Karpas-422 (cell line): Measurements from ENCODE around the gene TBX18. TPM values are rescaled to one million over a fixed set of nuclear protein-coding genes. Genes with fewer than 3 reads are reported as not detected.

Experiments
- DNase-seq: peaks from one replicate; pipeline ENCODE4 v3.0.0-alpha.2; 2015
- H2AFZ ChIP-seq: fragments of 200-600 bp; sonication (generic); 2 replicates; pipeline ENCODE4 v1.6.1; 2014; ENCODE audit warnings: antibody characterized with exemption, low read length, mixed read lengths
- H3K27ac ChIP-seq: fragments of 200-600 bp; sonication (generic); 2 replicates; pipeline ENCODE4 v1.5.1; 2014; ENCODE audit warnings: mild to moderate bottlenecking, low read length, moderate library complexity
- H3K27me3 ChIP-seq: fragments of 200-600 bp; sonication (generic); 2 replicates; pipeline ENCODE4 v1.6.1; 2014; ENCODE audit warnings: low read length, mixed read lengths
- H3K36me3 ChIP-seq: fragments of 200-600 bp; sonication (generic); 2 replicates; pipeline ENCODE4 v1.6.1; 2014; ENCODE audit warnings: low read length, mixed read lengths; ENCODE audit not compliant: insufficient read depth
- H3K4me1 ChIP-seq: fragments of 200-600 bp; sonication (generic); 2 replicates; pipeline ENCODE4 v1.6.1; 2014; ENCODE audit warnings: mild to moderate bottlenecking, low read length, mixed read lengths
- H3K4me2 ChIP-seq: fragments of 200-600 bp; sonication (generic); 2 replicates; pipeline ENCODE4 v1.6.1; 2014; ENCODE audit warnings: low read length, low read depth, mild to moderate bottlenecking; ENCODE audit not compliant: poor library complexity, severe bottlenecking
- H3K4me3 ChIP-seq: fragments of 200-600 bp; sonication (generic); 2 replicates; pipeline ENCODE4 v1.5.1; 2014; ENCODE audit warnings: mild to moderate bottlenecking, antibody characterized with exemption, low read length, mixed read lengths
- H3K79me2 ChIP-seq: fragments of 200-600 bp; sonication (generic); 2 replicates; pipeline ENCODE4 v1.6.1; 2014; ENCODE audit warnings: mild to moderate bottlenecking, low read length, mixed read lengths
- H3K9ac ChIP-seq: fragments of 200-600 bp; sonication (generic); 2 replicates; pipeline ENCODE4 v1.6.0; 2014; ENCODE audit warnings: low read length
- H3K9me2 ChIP-seq: fragments of 200-600 bp; sonication (generic), shearing (Covaris generic); replicated peaks from 2 replicates; pipeline ENCODE4 v1.6.0; 2014; ENCODE audit warnings: mild to moderate bottlenecking, low read length, moderate library complexity; ENCODE audit not compliant: insufficient read depth
- H3K9me3 ChIP-seq: fragments of 300-700, 200-600 bp; sonication (generic); 2 replicates; pipeline ENCODE4 v1.6.1; 2014; ENCODE audit warnings: low read length, mixed read lengths
- H4K20me1 ChIP-seq: fragments of 200-600 bp; sonication (generic); 2 replicates; pipeline ENCODE4 v1.6.1; 2014; ENCODE audit warnings: mild to moderate bottlenecking, antibody characterized with exemption, low read length, low read depth; ENCODE audit not compliant: insufficient read depth
- total RNA-seq: library from RNA; depleted of rRNA; stranded (reverse); fragments of >200 nt; shearing (Covaris generic); gene quantifications from 2 replicates; pipeline ENCODE4 v1.2.3, GENCODE V29; 2014; ENCODE audit warnings: low replicate concordance

TBX18 gene
- total RNA-seq, 1 experiment from 2014 or later, result not detected

DNA sequence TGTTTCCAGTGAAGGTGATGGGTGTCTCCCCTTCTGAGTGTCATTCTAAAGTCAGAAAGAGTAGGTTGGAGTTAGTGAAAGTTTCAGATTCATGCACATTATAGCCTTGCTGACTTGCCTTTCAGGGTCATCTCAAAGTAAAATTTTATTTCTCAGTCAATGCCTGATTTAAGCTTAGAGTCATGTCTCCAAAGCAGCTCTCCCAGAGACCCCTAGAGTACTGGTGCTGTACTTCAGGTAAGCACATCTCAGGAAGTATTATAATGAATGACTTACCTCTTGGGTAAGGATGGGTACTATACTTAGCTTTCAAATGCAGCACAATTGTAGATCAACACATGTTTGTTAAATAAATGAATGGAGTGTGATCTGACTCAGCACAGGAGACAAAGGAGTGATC, 116.0 kb downstream of the TBX18 start:
- H3K27me3 ChIP-seq, result no peaks in the 10 kb centered on the region
- H2AFZ ChIP-seq, result no peak overlapping the region
- H3K4me3 ChIP-seq, result no peak overlapping the region
- no peaks in the 10 kb centered on the region for H4K20me1 ChIP-seq
- H3K9ac ChIP-seq, result no peak overlapping the region
- no peaks in the 10 kb centered on the region for H3K9me3 ChIP-seq
- no peaks in the 10 kb centered on the region for H3K36me3 ChIP-seq
- H3K4me2 ChIP-seq, result no peak overlapping the region
- no peak overlapping the region for H3K27ac ChIP-seq
- H3K4me1 ChIP-seq, result no peaks in the 10 kb centered on the region
- no peaks in the 10 kb centered on the region for H3K79me2 ChIP-seq
- no peaks in the 10 kb centered on the region; the same call in 1 of the 2 replicates for H3K9me2 ChIP-seq
- no peak for DNase-seq

GRCh38 chr6:84645563-84646266, 118.7 kb downstream of the TBX18 start:
- H4K20me1 ChIP-seq, result no peaks in the 10 kb centered on the region
- H3K9me3 ChIP-seq, result no peaks in the 10 kb centered on the region
- no peak overlapping the region for H3K9ac ChIP-seq
- H3K9me2 ChIP-seq, result no peaks in the 10 kb centered on the region; the same call in 1 of the 2 replicates
- H2AFZ ChIP-seq, result no peak overlapping the region
- H3K36me3 ChIP-seq, result no peaks in the 10 kb centered on the region
- no peak overlapping the region for H3K4me2 ChIP-seq
- DNase-seq, result no peak
- H3K79me2 ChIP-seq, result no peaks in the 10 kb centered on the region
- H3K27me3 ChIP-seq, result no peaks in the 10 kb centered on the region
- no peak overlapping the region for H3K27ac ChIP-seq
- no peaks in the 10 kb centered on the region for H3K4me1 ChIP-seq
- H3K4me3 ChIP-seq, result no peak overlapping the region

DNA sequence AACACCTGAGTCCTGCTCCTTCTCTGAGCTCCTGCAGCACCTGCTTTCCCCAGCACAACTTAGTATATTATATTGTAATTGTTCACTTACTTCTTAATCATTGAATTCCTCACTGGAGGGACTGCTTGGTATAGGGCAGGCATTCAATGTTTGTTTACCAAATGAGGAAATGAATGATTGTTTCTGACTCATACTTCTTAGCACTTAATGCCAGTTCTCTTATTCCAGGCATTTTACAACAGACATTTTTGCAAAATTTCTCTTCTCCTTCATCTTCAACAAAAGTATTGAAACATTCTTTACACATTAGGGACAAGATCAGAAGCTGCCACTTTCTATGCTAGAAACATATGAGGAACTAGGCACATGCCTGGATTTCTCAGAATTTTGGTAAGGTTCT, 119.4 kb downstream of the TBX18 start:
- Histone ChIP-seq H3K9me3 (no peaks in the 10 kb centered on the region), H2AFZ (no peak overlapping the region), H3K36me3 (no peaks in the 10 kb centered on the region), H3K4me2 (no peak overlapping the region), H3K27ac (no peak overlapping the region), H3K9ac (no peak overlapping the region), H4K20me1 (no peaks in the 10 kb centered on the region), H3K4me1 (no peaks in the 10 kb centered on the region), H3K4me3 (no peak overlapping the region), H3K27me3 (no peaks in the 10 kb centered on the region), H3K79me2 (no peaks in the 10 kb centered on the region), H3K9me2 (no peaks in the 10 kb centered on the region; the same call in 1 of the 2 replicates)
- DNase-seq, result no peak

DNA sequence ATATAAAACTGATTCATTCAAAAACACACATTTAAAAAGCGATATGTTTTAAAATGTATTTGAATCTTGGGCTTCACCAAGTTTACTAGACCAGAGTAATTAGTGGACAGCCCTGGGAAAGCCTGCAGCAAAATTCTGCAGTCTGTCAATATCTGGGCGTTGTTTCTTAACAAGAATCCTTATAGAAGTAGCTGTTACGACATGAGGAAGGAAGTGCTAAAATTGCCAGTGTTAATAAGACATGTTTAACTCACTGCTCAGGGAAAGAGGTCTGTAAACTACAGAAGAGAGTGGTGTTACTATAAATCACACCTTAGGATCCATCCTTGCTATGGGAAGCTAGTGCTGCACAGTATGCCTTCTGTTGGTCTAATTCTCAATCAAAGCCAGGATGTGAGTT, 120.6 kb downstream of the TBX18 start:
- Histone ChIP-seq H2AFZ (no peak overlapping the region), H3K36me3 (no peaks in the 10 kb centered on the region), H4K20me1 (no peaks in the 10 kb centered on the region), H3K27me3 (no peaks in the 10 kb centered on the region), H3K9me3 (no peaks in the 10 kb centered on the region), H3K4me2 (no peak overlapping the region), H3K27ac (no peak overlapping the region), H3K4me3 (no peak overlapping the region), H3K4me1 (no peaks in the 10 kb centered on the region), H3K9me2 (no peaks in the 10 kb centered on the region; the same call in 1 of the 2 replicates), H3K9ac (no peak overlapping the region), H3K79me2 (no peaks in the 10 kb centered on the region)
- DNase-seq, result no peak

DNA sequence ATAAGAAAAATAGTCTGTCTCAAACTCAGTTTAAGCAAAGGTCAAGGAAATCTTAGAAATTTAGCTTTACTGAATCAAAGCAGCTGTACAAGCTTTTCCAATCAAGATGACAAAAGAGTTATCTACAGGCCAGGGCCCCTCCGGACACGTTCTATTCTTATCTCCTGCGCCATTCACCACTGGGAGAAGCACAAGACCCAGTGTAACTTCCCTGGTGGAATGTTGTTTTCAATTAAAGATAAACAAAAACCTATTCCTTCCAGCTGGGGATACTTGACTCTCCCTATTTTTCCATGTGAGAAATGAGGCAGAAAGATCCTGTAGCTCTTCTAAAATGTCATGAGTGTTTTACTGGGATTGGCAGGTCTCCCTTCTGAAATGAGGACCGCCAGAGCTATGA, 123.3 kb downstream of the TBX18 start:
- H3K27ac ChIP-seq, result no peak overlapping the region

GRCh38 chr6:84639396-84639795, 125.0 kb downstream of the TBX18 start:
- no peaks in the 10 kb centered on the region for H3K36me3 ChIP-seq
- H4K20me1 ChIP-seq, result no peaks in the 10 kb centered on the region
- H3K9ac ChIP-seq, result no peak overlapping the region
- H3K4me1 ChIP-seq, result no peaks in the 10 kb centered on the region
- DNase-seq, result no peak
- H3K4me3 ChIP-seq, result no peak overlapping the region
- H3K9me3 ChIP-seq, result no peaks in the 10 kb centered on the region
- H3K9me2 ChIP-seq, result no peaks in the 10 kb centered on the region
- H2AFZ ChIP-seq, result no peak overlapping the region
- H3K27ac ChIP-seq, result no peak overlapping the region
- no peaks in the 10 kb centered on the region for H3K79me2 ChIP-seq
- H3K4me2 ChIP-seq, result no peak overlapping the region
- no peaks in the 10 kb centered on the region for H3K27me3 ChIP-seq

More for the DNA sequence above, 123.3 kb downstream of the TBX18 start:
- no peaks in the 10 kb centered on the region for H3K79me2 ChIP-seq
- no peak overlapping the region for H3K4me3 ChIP-seq
- H2AFZ ChIP-seq, result no peak overlapping the region
- no peak overlapping the region for H3K9ac ChIP-seq
- no peaks in the 10 kb centered on the region for H3K36me3 ChIP-seq
- H3K4me1 ChIP-seq, result no peaks in the 10 kb centered on the region
- H3K9me2 ChIP-seq, result no peaks in the 10 kb centered on the region; the same call in 1 of the 2 replicates
- H3K4me2 ChIP-seq, result no peak overlapping the region
- H3K27me3 ChIP-seq, result no peaks in the 10 kb centered on the region
- no peaks in the 10 kb centered on the region for H3K9me3 ChIP-seq
- no peaks in the 10 kb centered on the region for H4K20me1 ChIP-seq
- no peak for DNase-seq

DNA sequence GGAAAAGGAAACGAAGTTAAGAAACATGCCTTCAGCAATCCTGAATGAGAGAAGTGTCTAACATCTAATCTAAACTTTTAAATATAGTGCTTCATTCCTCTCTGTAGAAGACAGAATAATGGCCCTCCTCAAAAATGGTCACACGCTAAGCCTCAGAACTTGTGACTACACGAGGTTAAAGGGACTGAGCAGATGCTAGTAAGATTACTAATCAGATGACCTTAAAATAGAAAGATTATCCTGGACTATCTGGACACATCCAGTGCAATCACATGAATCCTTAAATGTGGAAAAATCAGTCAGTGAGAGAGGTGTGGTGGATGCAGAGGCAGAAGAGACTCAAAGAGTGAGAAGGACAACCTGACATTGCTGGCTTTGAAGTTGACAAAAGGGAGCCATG, 126.1 kb downstream of the TBX18 start:
- no peaks in the 10 kb centered on the region for H3K9me3 ChIP-seq
- H3K27ac ChIP-seq, result no peak overlapping the region
- H3K4me3 ChIP-seq, result no peak overlapping the region
- no peaks in the 10 kb centered on the region for H4K20me1 ChIP-seq
- DNase-seq, result no peak
- H3K4me2 ChIP-seq, result no peak overlapping the region
- no peaks in the 10 kb centered on the region for H3K27me3 ChIP-seq
- no peaks in the 10 kb centered on the region for H3K9me2 ChIP-seq
- no peaks in the 10 kb centered on the region for H3K4me1 ChIP-seq
- no peaks in the 10 kb centered on the region for H3K36me3 ChIP-seq
- H3K79me2 ChIP-seq, result no peaks in the 10 kb centered on the region
- no peak overlapping the region for H3K9ac ChIP-seq
- H2AFZ ChIP-seq, result no peak overlapping the region
